ENCODE results near the gene KRTAP8-1. TPM values are rescaled to one million over a fixed set of nuclear protein-coding genes. Genes with fewer than 3 reads are reported as not detected.

KRTAP8-1 gene
- total RNA-seq, 1 donor from 2014 or later: not detected

GRCh38 chr21:30793581-30794314 is 19.3 kb downstream of the KRTAP8-1 start:
- TF ChIP-seq CTCF (IDR thresholded peaks at IDR 0.05; ENCODE audit: unreplicated experiment): no peak
- Mint-ChIP-seq H3K27me3 (ENCODE audit: unreplicated experiment) (peaks cover 1% of the 10 kb centered on the region), H3K9me3 (ENCODE audit: unreplicated experiment) (no peaks in the 10 kb centered on the region), H3K36me3 (ENCODE audit: low read depth, unreplicated experiment) (no peaks in the 10 kb centered on the region), H3K4me1 (ENCODE audit: unreplicated experiment) (no peaks in the 10 kb centered on the region), H3K4me3 (ENCODE audit: unreplicated experiment) (no peak overlapping the region), H3K27ac (ENCODE audit: unreplicated experiment) (no peak overlapping the region)
- DNase-seq (ENCODE audit: low spot score): no peak

GRCh38 chr21:30779249-30779648 is 33.8 kb downstream of the KRTAP8-1 start:
- Mint-ChIP-seq H3K27me3 (ENCODE audit: unreplicated experiment) (peaks cover 3% of the 10 kb centered on the region), H3K27ac (ENCODE audit: unreplicated experiment) (no peak overlapping the region), H3K4me1 (ENCODE audit: unreplicated experiment) (no peaks in the 10 kb centered on the region), H3K4me3 (ENCODE audit: unreplicated experiment) (no peak overlapping the region), H3K36me3 (ENCODE audit: low read depth, unreplicated experiment) (no peaks in the 10 kb centered on the region), H3K9me3 (ENCODE audit: unreplicated experiment) (no peaks in the 10 kb centered on the region)
- no peak for DNase-seq (ENCODE audit: low spot score)
- no peak for TF ChIP-seq CTCF (IDR thresholded peaks at IDR 0.05; ENCODE audit: unreplicated experiment)

- Mint-ChIP-seq H3K27ac (ENCODE audit: unreplicated experiment) (no peak overlapping the region), H3K27me3 (ENCODE audit: unreplicated experiment) (peaks cover 1% of the 10 kb centered on the region), H3K4me1 (ENCODE audit: unreplicated experiment) (no peaks in the 10 kb centered on the region), H3K36me3 (ENCODE audit: low read depth, unreplicated experiment) (no peaks in the 10 kb centered on the region), H3K4me3 (ENCODE audit: unreplicated experiment) (no peak overlapping the region), H3K9me3 (ENCODE audit: unreplicated experiment) (no peaks in the 10 kb centered on the region)
- no peak for DNase-seq (ENCODE audit: low spot score)
- TF ChIP-seq CTCF (IDR thresholded peaks at IDR 0.05; ENCODE audit: unreplicated experiment): no peak
Measured at GRCh38 chr21:30769724-30770431, 43.2 kb downstream of the KRTAP8-1 start.

Other genes starting within 250 kb of the KRTAP8-1 start
- not detected for gene KRTAP22-2, start 222.9 kb downstream of the KRTAP8-1 start, total RNA-seq (ENCODE audit: unreplicated experiment)
- gene KRTAP6-3, start 220.8 kb downstream of the KRTAP8-1 start, total RNA-seq (ENCODE audit: unreplicated experiment): not detected
- not detected for gene KRTAP6-2, start 214.4 kb downstream of the KRTAP8-1 start, total RNA-seq (ENCODE audit: unreplicated experiment)
- not detected for gene KRTAP22-1, start 212.2 kb downstream of the KRTAP8-1 start, total RNA-seq (ENCODE audit: unreplicated experiment)
- gene KRTAP6-1, start 199.3 kb downstream of the KRTAP8-1 start, total RNA-seq (ENCODE audit: unreplicated experiment): not detected
- gene KRTAP20-1, start 196.8 kb downstream of the KRTAP8-1 start, total RNA-seq (ENCODE audit: unreplicated experiment): not detected
- gene KRTAP20-4, start 192.6 kb downstream of the KRTAP8-1 start, total RNA-seq (ENCODE audit: unreplicated experiment): not detected
- gene KRTAP20-2, start 178.1 kb downstream of the KRTAP8-1 start, total RNA-seq (ENCODE audit: unreplicated experiment): not detected
- gene KRTAP20-3, start 170.4 kb downstream of the KRTAP8-1 start, total RNA-seq (ENCODE audit: unreplicated experiment): not detected
- gene KRTAP21-3, start 94.5 kb downstream of the KRTAP8-1 start, total RNA-seq (ENCODE audit: unreplicated experiment): not detected
- gene KRTAP21-2, start 66.0 kb downstream of the KRTAP8-1 start, total RNA-seq (ENCODE audit: unreplicated experiment): not detected
- not detected for gene KRTAP21-1, start 57.8 kb downstream of the KRTAP8-1 start, total RNA-seq (ENCODE audit: unreplicated experiment)
- not detected for gene KRTAP7-1, start 16.5 kb upstream of the KRTAP8-1 start, total RNA-seq (ENCODE audit: unreplicated experiment)
- gene KRTAP11-1, start 68.3 kb upstream of the KRTAP8-1 start, total RNA-seq (ENCODE audit: unreplicated experiment): not detected
- not detected for gene KRTAP19-8, start 225.2 kb upstream of the KRTAP8-1 start, total RNA-seq (ENCODE audit: unreplicated experiment)